ENCODE results near the gene NMU. TPM values are rescaled to one million over a fixed set of nuclear protein-coding genes. Genes with fewer than 3 reads are reported as not detected.

NMU gene
- total RNA-seq, 1 donor from 2014 or later, result not detected

DNA sequence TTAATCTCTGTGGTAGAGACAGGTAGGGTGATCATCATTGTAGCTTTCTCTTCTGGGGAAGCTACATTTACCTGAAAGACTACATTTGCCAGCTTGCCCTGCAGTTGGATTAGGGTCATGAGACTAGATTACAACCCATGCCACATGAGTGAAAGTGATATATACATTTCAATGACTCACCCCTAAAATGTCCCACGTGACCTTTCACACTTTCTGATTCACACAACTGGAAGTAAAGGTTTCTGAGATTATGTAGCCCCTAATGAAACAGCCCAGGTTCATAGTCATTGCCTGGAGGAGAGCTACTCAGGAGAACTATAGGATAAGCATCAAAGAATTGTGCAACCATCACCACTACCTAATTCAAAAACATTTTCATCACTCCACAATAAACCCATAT is 61.8 kb downstream of the NMU start:
- no peak overlapping the region for H3K27ac Mint-ChIP-seq (ENCODE audit: unreplicated experiment)
- peaks cover 20% of the 10 kb centered on the region for H3K9me3 Mint-ChIP-seq (ENCODE audit: unreplicated experiment)
- TF ChIP-seq, protein P1, sequence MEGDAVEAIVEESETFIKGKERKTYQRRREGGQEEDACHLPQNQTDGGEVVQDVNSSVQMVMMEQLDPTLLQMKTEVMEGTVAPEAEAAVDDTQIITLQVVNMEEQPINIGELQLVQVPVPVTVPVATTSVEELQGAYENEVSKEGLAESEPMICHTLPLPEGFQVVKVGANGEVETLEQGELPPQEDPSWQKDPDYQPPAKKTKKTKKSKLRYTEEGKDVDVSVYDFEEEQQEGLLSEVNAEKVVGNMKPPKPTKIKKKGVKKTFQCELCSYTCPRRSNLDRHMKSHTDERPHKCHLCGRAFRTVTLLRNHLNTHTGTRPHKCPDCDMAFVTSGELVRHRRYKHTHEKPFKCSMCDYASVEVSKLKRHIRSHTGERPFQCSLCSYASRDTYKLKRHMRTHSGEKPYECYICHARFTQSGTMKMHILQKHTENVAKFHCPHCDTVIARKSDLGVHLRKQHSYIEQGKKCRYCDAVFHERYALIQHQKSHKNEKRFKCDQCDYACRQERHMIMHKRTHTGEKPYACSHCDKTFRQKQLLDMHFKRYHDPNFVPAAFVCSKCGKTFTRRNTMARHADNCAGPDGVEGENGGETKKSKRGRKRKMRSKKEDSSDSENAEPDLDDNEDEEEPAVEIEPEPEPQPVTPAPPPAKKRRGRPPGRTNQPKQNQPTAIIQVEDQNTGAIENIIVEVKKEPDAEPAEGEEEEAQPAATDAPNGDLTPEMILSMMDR (IDR thresholded peaks at IDR 0.05), result no peak
- H3K4me1 Mint-ChIP-seq (ENCODE audit: unreplicated experiment), result no peaks in the 10 kb centered on the region
- no peak overlapping the region for H3K4me3 Mint-ChIP-seq (ENCODE audit: unreplicated experiment)
- peaks cover 4% of the 10 kb centered on the region for H3K36me3 Mint-ChIP-seq (ENCODE audit: unreplicated experiment)
- H3K27me3 Mint-ChIP-seq (ENCODE audit: unreplicated experiment), result peaks cover 4% of the 10 kb centered on the region
- no peak for DNase-seq (ENCODE audit: extremely low spot score, unreplicated experiment)

DNA sequence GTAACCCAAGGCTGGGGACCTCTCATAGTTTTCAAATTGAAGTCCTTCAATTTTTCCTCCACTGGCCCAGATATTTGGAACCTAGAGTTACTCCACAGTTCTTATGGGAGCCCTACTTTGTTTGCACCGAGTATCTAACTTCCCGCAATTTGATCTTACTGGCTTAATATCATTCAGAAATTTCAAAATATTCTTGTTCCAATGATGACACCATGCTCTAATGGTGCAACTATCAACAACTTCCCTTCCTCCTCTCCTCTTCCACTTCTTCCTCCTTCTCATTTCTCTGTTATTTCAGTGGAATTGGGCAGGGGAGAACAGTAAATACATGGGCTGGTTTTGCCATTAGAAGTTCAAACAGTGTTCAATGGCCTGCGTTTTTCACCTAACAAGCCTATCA is 64.3 kb downstream of the NMU start:
- H3K27me3 Mint-ChIP-seq (ENCODE audit: unreplicated experiment), result peaks cover 12% of the 10 kb centered on the region
- no peak for DNase-seq (ENCODE audit: extremely low spot score, unreplicated experiment)
- no peak overlapping the region for H3K4me3 Mint-ChIP-seq (ENCODE audit: unreplicated experiment)
- no peaks in the 10 kb centered on the region for H3K4me1 Mint-ChIP-seq (ENCODE audit: unreplicated experiment)
- no peak overlapping the region for H3K27ac Mint-ChIP-seq (ENCODE audit: unreplicated experiment)
- H3K36me3 Mint-ChIP-seq (ENCODE audit: unreplicated experiment), result peaks cover 4% of the 10 kb centered on the region
- TF ChIP-seq, protein P1 (IDR thresholded peaks at IDR 0.05), result no peak
- peaks cover 26% of the 10 kb centered on the region for H3K9me3 Mint-ChIP-seq (ENCODE audit: unreplicated experiment)

DNA sequence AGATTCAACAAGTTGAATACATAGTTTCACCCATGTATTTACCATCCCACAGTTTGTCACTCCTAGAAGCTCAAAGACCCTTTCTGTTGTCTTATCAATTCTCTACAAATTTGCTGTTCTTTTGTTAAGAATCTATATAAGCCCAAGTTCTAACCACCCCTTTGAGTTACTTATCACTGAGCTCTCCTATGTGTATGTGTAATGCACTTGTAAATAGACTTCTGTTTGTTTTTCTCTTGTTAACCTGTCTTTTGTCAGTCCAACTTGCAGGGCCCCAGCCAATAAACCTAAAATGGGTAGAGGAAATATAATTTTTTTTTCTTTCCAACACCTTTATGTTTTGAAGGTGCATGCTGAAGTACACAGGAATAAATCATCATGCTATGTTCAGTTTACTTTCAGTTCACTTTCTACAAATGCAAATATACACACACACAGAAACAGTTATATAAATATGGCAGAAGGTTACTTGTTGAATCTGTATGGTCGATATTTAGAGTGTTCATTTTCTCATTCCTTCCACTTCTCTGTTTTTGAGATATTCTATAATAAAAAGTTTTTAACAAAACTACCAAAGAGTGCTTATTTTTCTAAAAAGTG is 67.1 kb downstream of the NMU start:
- Mint-ChIP-seq H3K4me1 (ENCODE audit: unreplicated experiment) (no peaks in the 10 kb centered on the region), H3K36me3 (ENCODE audit: unreplicated experiment) (no peaks in the 10 kb centered on the region), H3K27me3 (ENCODE audit: unreplicated experiment) (peaks cover 12% of the 10 kb centered on the region), H3K27ac (ENCODE audit: unreplicated experiment) (no peak overlapping the region), H3K4me3 (ENCODE audit: unreplicated experiment) (no peak overlapping the region), H3K9me3 (ENCODE audit: unreplicated experiment) (peaks cover 12% of the 10 kb centered on the region)
- TF ChIP-seq, protein P1 (IDR thresholded peaks at IDR 0.05), result no peak
- DNase-seq (ENCODE audit: extremely low spot score, unreplicated experiment), result no peak

DNA sequence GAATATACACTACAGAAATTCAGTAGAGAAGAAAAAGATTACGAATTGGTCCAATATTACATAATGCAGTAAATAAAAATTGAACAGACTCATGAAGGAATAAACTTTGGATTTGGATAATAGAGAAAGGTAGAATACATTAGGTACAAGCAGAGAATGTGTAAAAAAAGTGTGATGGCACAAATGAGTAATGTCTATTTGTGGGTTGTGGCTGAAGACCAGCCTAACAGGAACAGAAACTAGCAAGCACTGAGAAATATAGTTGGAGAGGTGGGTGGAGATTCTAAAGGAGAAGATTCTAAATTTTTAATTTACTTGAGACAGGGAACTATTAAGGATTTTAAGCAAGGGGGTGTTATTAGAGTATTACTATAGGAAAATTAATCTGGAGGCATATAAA is 74.2 kb downstream of the NMU start:
- Mint-ChIP-seq H3K36me3 (ENCODE audit: unreplicated experiment) (no peaks in the 10 kb centered on the region), H3K27ac (ENCODE audit: unreplicated experiment) (no peak overlapping the region), H3K4me1 (ENCODE audit: unreplicated experiment) (no peaks in the 10 kb centered on the region), H3K9me3 (ENCODE audit: unreplicated experiment) (no peaks in the 10 kb centered on the region), H3K4me3 (ENCODE audit: unreplicated experiment) (no peak overlapping the region), H3K27me3 (ENCODE audit: unreplicated experiment) (peaks cover 38% of the 10 kb centered on the region)
- TF ChIP-seq, protein P1 (IDR thresholded peaks at IDR 0.05), result no peak
- DNase-seq (ENCODE audit: extremely low spot score, unreplicated experiment), result no peak

DNA sequence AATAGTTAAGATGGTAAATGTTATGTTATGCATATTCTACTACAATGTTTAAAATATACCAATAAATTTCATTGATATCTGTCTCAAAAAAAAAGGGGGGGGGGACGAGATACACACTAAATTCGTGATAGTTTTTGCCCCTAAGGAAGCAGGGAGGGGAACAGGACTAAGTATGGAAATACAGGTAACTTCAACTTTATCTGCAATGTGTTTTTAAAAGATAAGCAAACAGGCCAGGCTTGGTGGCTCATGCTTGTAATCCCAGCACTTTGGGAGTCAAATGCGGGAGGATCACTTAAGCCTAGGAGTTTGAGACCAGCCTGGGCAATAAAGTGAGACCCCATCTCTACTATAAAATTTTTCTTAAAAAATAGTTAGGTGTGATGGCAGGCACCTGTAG is 76.0 kb downstream of the NMU start:
- no peak for DNase-seq (ENCODE audit: extremely low spot score, unreplicated experiment)
- Mint-ChIP-seq H3K9me3 (ENCODE audit: unreplicated experiment) (no peaks in the 10 kb centered on the region), H3K27me3 (ENCODE audit: unreplicated experiment) (peaks cover 38% of the 10 kb centered on the region), H3K36me3 (ENCODE audit: unreplicated experiment) (no peaks in the 10 kb centered on the region), H3K27ac (ENCODE audit: unreplicated experiment) (no peak overlapping the region), H3K4me3 (ENCODE audit: unreplicated experiment) (no peak overlapping the region), H3K4me1 (ENCODE audit: unreplicated experiment) (no peaks in the 10 kb centered on the region)
- TF ChIP-seq, protein P1 (IDR thresholded peaks at IDR 0.05), result no peak

All from osteocyte (in vitro differentiated cells).